GM12801 (cell line): ENCODE measurements around the gene THSD4.

ENCODE experiments used
- CTCF ChIP-seq: IDR thresholded peaks from one replicate; pipeline ENCODE4 v1.5.1; 2011; ENCODE audit warnings: control low read depth; ENCODE audit not compliant: insufficient read length; ENCODE audit errors: extremely low read depth

THSD4 gene

GRCh38 chr15:71224024-71224423 lies 108.8 kb downstream of the THSD4 start:
- TF ChIP-seq CTCF = no peak

- no peak for TF ChIP-seq CTCF
Observed at GRCh38 chr15:71225851-71226250, 110.6 kb downstream of the THSD4 start.

GRCh38 chr15:71226536-71227455 lies 111.5 kb downstream of the THSD4 start:
- TF ChIP-seq CTCF = no peak

- no peak for TF ChIP-seq CTCF
Observed at GRCh38 chr15:71228403-71228802, 113.1 kb downstream of the THSD4 start.

GRCh38 chr15:71230303-71230702 lies 115.0 kb downstream of the THSD4 start:
- no peak for TF ChIP-seq CTCF

GRCh38 chr15:71231758-71232157 lies 116.5 kb downstream of the THSD4 start:
- no peak for TF ChIP-seq CTCF

- TF ChIP-seq CTCF = no peak
Observed at GRCh38 chr15:71232411-71232810, 117.1 kb downstream of the THSD4 start.
